GM10847 (cell line): ENCODE data around the gene ATP8B3.

Source experiments
- POLR2A ChIP-seq: IDR thresholded peaks from 2 replicates; pipeline ENCODE4 v1.6.1; 2011; ENCODE audit not compliant: insufficient read length; ENCODE audit errors: extremely low read depth

ATP8B3 gene

GRCh38 chr19:1780272-1780958 lies 31.7 kb downstream of the ATP8B3 start:
- no peak for TF ChIP-seq POLR2A

- TF ChIP-seq POLR2A, result no peak
Observed at GRCh38 chr19:1779574-1779973, 32.5 kb downstream of the ATP8B3 start.

- no peak for TF ChIP-seq POLR2A
Observed at GRCh38 chr19:1777149-1777548, 34.9 kb downstream of the ATP8B3 start.

- no peak for TF ChIP-seq POLR2A
Observed at GRCh38 chr19:1776606-1777147, 35.4 kb downstream of the ATP8B3 start.

GRCh38 chr19:1775951-1776605 lies 36.0 kb downstream of the ATP8B3 start:
- TF ChIP-seq POLR2A, result no peak

GRCh38 chr19:1774989-1775772 lies 36.9 kb downstream of the ATP8B3 start:
- no peak for TF ChIP-seq POLR2A

- TF ChIP-seq POLR2A, result no peak
Observed at GRCh38 chr19:1773184-1773583, 38.9 kb downstream of the ATP8B3 start.

GRCh38 chr19:1770866-1771576 lies 41.1 kb downstream of the ATP8B3 start:
- TF ChIP-seq POLR2A, result no peak

DNA sequence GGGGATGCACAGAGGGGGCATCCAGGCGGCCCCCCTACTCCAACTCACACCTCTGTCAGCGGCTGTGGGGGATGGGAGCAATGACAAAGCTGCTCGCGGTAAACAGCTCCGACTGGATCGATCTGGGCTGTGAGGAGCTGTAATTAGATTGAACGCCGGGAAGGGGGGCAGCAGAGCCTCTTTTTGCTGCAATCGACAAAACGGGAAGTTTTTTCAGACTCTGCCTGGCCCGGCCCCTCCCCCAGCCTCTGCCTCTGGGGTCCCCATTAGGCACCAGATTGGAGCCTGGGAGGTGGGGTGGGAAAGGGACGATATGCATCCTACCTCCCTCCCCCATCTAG lies 42.5 kb downstream of the ATP8B3 start:
- TF ChIP-seq POLR2A, result no peak

GRCh38 chr19:1768918-1769644 lies 43.0 kb downstream of the ATP8B3 start:
- TF ChIP-seq POLR2A, result no peak

DNA sequence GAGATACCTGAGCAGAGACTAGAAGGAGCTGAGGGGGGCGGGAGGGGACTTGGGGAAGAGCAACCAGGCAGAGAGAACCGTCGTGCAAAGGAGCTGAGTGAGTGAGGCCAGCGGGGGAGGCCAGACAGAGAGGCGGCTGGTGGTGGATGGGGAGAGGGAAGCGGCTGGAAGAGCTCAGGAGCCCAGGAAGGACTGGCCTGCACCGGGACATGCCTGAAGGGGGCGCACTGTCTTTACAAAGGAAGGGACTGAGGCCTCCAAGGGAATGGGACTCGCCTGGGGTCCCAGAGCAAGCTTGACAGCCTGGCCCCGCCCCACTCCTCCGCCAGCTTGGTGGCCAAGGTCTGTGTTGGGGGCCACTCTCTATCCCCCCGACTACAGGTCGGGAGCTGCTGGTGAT lies 43.8 kb downstream of the ATP8B3 start:
- no peak for TF ChIP-seq POLR2A

DNA sequence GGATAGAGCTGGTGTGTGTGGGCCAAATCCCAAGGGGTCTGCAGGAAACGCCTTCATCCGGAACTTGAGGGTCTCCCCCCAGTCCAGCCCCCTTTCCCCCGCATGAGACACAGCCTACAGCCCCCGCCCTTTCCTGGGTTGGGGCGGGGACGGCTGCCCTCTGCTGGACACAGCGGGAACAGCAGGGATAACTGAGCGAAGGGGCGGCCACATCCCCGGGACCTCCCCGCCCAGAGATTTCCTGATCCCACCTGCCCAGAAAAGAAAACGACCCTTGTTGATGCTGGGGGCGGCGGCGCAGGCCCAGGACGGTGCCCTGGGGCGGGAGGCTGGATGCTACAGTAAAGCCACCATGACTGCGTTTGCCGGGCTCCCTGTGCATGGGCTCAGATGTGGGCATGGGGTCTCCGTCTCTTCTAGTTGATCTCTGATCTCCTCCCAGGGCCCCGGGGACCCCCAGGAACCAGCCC lies 44.6 kb downstream of the ATP8B3 start:
- TF ChIP-seq POLR2A, result no peak

GRCh38 chr19:1766800-1767352 lies 45.2 kb downstream of the ATP8B3 start:
- no peak for TF ChIP-seq POLR2A
